Stimulated activated CD8-positive, alpha-beta memory T cell treated with anti-CD3 and anti-CD28 coated beads, Interleukin-4, amount 100 ng/mL, for 1 hour (primary cell): ENCODE results near the gene GOLGA6L10.
"Not testable (repeated sequence)": the region's sequence is repeated elsewhere in the genome, so short reads cannot be mapped to it uniquely, and the experiment has no call there.

Source experiments
- DNase-seq, 2 donors: peaks; one replicate each; pipeline ENCODE4 v3.0.0-alpha.2; 2020; ENCODE audit warnings: low read depth in 2 of 2, low spot score in 1 of 2

GOLGA6L10 gene

DNA sequence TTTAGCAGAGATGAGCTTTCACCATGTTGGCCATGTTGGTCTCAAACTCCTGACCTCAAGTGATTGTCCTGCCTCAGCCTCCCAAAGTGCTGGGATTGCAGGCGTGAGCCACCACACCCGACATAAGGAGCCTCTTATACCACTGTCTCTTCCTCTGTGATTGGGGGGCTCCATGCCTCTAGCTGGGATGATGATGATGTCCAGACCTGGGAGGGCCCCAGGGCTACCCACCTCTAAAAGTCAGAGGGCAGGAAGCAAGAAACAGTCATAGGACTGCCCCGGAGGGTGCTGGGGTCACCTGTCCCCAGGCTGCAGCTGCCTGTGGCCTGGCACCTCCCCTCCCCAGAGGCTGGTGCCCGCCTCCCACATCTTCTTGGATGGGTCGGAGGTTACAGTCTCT is 5.4 kb downstream of the GOLGA6L10 start:
- DNase-seq = not testable (repeated sequence)

GRCh38 chr15:82342632-82343374 is 6.5 kb downstream of the GOLGA6L10 start:
- not testable (repeated sequence) for DNase-seq

- DNase-seq = not testable (repeated sequence)
Measured at GRCh38 chr15:82338573-82338972, 10.7 kb downstream of the GOLGA6L10 start.

- not testable (repeated sequence) for DNase-seq
Measured at GRCh38 chr15:82338053-82338452, 11.2 kb downstream of the GOLGA6L10 start.

DNA sequence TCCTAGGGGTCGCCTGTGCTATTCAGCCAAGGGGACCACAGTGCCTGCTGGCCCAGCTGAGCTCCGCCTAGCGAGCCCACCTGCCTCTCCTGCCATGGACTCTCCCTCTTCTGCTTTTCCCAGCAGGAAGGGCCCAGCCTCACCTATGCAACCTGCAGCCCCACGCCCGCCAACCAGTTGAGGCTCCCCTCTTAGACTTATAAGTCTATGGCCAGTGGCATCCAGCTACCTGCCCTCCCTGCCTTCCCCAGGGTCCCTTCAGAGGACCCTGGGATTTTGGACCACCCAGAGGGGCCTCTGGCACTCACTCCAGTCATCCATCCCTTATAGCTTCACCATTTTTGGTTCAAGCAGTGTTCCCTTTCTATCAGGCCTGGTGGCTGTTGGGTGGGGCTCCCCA is 12.2 kb downstream of the GOLGA6L10 start:
- DNase-seq = not testable (repeated sequence)

GRCh38 chr15:82336180-82336647 is 13.1 kb downstream of the GOLGA6L10 start:
- not testable (repeated sequence) for DNase-seq

DNA sequence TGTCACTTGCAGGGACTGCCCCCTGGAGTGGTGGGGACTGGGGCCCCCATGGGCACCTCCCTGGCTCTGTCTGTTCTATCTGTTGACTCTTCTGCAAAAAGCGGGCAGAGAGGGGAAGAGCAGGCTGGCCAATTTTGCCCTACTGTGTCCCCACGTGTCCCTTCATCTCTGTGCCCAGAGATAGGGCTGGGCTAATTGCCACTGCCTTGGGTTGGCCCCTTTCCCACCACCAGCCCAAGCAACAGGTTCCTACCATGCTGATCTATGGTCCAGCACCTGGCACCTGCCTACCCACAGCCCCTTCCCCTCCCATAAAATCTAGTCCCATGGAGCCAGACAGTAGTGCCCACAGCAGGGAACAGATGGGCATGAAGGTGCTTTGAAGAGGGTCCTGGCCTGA is 14.3 kb downstream of the GOLGA6L10 start:
- not testable (repeated sequence) for DNase-seq

- not testable (repeated sequence) for DNase-seq
Measured at GRCh38 chr15:82334554-82334932, 14.7 kb downstream of the GOLGA6L10 start.

DNA sequence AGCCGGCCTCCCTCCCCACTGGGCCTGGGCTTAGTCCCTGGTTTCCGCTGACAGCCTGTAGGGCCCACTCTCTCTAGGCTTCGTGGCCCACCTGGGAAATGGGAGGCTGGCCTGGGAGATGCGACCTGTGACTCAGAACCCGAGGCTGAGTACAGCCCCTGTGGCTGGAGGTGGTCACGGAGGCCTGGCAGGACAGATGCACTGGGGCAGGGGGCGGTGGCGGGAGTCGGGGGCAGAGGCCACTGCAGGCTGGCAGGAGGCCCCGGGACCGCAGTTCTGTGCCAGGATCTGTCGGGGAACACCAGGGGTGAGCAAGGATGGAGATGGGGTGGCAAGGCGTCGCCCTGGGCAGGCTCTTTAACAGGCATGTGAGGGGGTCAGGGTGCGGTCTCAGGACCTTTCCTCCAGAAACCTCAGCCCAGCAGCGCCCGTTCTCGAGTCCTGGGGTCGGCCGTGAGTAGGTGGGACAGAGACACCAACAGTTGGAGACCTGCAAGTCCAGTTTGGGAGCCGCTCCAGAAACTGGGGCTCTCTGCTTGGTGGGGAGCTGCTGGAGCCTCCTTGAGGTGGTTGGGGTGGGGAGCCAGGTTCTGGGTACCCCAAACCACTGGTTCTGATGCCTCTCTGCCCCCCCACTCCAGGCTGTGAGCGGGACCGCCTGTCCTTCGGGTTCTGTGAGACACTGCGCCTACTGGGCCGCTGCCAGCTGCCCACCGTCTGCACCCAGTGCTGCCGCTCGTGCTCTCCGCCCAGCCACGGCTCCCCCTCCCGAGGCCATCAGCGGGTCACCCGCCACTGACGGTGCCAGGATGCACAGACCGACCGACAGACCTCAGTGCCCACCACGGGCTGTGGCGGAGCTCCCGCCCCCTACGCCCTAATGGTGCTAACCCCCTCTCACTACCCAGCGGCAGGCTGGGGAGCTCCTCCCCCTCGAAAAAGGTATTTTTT is 15.4 kb downstream of the GOLGA6L10 start:
- not testable (repeated sequence) for DNase-seq

DNA sequence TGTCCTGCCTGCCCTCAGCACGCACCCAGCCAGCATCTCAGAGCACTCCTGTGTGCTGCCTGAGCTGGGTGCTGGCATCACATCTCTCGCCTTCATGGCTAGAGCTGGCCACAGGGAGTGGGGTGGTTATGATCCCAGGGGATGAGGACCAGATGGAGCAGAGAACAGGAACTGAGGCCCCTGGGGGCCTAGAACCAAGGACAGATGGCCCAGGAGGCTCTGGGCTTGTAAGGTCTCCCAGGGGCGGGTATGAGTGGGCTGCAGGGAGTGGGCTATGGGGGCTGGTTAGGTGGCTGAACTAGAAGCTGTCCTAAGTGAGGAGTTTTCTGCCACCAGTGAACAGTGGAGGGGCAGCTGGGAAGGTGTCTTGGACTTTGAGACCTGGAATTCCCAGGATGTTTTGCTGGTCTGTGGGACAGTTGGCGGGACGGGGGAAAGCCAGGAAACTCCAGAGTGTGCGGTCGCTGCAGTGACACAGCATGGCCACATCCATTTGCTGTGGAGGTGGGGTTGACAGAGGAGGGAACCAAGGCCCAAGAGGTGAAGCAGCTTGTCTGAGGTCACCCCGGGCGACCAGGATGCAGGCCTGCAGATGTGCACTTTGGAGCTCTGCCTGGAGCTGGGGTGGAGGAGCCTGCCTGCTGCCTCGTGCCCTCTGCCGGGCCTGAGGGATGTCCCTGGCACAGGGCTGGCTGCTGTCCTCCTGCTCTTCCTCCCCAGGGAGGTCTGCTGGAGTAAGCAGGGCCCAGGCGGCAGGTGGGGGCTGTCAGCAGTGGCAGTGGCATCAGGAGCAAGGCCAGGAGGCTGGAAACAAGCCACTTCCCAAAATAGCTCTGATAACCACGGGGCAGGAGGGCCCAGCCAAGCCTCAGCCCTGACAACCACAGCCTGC is 16.3 kb downstream of the GOLGA6L10 start:
- DNase-seq = not testable (repeated sequence)

DNA sequence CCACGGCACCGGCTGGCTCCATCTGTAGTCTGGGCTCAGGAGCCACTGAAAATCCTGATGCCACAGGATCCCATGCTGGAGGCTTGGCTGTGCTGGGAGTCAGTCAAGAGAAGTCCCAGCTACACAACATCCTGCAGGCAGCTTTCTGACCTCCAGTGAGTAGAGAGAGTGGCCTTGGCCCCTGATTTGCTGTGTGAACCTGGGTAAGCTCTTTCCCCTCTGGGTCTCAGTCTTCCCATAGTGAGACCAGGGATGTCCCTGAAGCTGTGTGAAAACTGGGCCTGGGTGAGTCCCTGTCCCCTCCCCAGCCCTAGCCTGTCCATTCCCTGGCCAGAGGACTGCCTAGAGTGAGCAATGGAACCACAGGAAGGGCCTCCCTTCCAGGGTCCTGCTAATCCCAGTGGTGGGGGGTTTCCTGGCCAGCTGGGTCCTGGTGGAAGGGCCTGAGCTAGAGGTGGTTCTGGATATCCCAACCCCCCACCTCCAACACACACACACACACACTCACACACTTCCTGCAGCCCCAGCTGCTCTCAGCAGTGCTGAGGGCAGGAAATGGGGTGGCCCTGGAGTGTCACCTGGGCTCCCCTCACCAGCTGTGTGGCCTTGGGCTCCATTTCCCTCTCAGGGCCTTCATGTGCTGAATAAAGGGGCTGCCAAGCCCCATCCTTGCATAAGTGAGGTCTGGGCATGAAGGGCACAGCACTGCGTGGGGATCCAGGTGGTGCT is 17.5 kb downstream of the GOLGA6L10 start:
- DNase-seq = not testable (repeated sequence)

- DNase-seq = not testable (repeated sequence)
Measured at GRCh38 chr15:82330921-82331320, 18.4 kb downstream of the GOLGA6L10 start.

DNA sequence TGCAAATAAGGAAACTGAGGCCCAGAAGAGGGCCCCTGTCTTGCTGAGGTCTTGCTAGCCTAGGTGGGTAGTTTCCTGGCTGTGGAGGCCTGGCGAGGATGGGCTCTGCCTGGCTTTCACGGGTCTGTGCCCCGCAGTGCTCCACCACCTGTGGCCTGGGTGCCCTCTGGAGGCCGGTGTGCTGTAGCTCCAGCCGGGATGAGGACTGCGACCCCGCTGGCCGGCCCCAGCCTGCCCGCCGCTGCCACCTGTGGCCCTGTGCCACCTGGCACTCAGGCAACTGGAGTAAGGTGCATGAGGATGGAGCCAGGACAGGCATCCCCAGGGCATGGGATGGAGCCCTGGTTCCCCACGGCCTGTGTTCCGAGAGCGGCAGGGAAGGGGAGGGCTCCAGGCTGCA is 20.2 kb downstream of the GOLGA6L10 start:
- not testable (repeated sequence) for DNase-seq

- not testable (repeated sequence) for DNase-seq
Measured at GRCh38 chr15:82327372-82327771, 21.9 kb downstream of the GOLGA6L10 start.

GRCh38 chr15:82326896-82327295 is 22.4 kb downstream of the GOLGA6L10 start:
- not testable (repeated sequence) for DNase-seq

DNA sequence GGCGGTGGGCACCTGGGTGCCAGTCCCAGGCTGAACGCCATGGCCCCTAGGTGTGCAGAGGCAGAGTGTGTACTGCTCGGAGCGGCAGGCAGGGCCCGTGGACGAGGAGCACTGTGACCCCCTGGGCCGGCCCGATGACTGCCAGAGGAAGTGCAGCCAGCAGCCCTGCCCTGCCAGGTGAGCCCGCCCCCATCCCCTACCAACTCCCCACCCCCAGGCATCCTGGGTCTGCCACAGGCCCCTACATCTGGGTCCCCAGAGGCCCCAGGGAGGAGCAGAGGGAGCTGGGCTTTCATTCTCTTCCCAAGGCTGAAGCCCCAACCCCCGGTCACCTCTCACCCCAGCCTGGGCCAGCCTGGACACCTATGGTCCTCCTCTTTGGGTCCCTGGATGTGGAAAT is 23.6 kb downstream of the GOLGA6L10 start:
- not testable (repeated sequence) for DNase-seq

- not testable (repeated sequence) for DNase-seq
Measured at GRCh38 chr15:82324831-82325230, 24.4 kb downstream of the GOLGA6L10 start.

- not testable (repeated sequence) for DNase-seq
Measured at GRCh38 chr15:82322488-82322887, 26.8 kb downstream of the GOLGA6L10 start.

DNA sequence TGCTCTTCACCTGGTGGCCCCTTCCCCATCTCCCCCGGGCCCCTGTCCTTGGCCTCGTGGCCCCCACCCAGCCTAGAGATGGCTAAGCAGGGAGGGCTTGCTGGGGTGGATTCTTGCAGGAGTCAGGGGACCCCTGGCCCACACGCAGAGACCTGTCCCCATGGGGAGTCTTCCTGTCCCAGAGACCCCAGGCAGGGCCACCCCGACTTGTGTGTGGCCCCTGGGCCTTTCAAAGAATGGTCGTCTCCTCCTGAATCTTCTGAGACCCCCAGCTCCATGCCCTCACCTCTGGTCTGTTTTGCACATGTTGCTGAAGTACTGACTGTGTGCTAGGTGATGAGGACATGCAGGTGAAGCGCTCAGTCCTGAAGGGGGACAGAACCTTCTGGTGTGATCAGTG is 28.4 kb downstream of the GOLGA6L10 start:
- not testable (repeated sequence) for DNase-seq
